Stimulated activated CD4-positive, alpha-beta T cell treated with anti-CD3 and anti-CD28 coated beads, Interleukin-1b, Interleukin-23, amount 100 ng/mL, for 4 hours (primary cell): ENCODE results near the gene AKAP8L.

Experiments
- DNase-seq, 2 donors: peaks; one replicate each; pipeline ENCODE4 v3.0.0-alpha.2; 2020; ENCODE audit warnings: low read depth in 2 of 2

The AKAP8L gene, protein sequence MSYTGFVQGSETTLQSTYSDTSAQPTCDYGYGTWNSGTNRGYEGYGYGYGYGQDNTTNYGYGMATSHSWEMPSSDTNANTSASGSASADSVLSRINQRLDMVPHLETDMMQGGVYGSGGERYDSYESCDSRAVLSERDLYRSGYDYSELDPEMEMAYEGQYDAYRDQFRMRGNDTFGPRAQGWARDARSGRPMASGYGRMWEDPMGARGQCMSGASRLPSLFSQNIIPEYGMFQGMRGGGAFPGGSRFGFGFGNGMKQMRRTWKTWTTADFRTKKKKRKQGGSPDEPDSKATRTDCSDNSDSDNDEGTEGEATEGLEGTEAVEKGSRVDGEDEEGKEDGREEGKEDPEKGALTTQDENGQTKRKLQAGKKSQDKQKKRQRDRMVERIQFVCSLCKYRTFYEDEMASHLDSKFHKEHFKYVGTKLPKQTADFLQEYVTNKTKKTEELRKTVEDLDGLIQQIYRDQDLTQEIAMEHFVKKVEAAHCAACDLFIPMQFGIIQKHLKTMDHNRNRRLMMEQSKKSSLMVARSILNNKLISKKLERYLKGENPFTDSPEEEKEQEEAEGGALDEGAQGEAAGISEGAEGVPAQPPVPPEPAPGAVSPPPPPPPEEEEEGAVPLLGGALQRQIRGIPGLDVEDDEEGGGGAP

DNA sequence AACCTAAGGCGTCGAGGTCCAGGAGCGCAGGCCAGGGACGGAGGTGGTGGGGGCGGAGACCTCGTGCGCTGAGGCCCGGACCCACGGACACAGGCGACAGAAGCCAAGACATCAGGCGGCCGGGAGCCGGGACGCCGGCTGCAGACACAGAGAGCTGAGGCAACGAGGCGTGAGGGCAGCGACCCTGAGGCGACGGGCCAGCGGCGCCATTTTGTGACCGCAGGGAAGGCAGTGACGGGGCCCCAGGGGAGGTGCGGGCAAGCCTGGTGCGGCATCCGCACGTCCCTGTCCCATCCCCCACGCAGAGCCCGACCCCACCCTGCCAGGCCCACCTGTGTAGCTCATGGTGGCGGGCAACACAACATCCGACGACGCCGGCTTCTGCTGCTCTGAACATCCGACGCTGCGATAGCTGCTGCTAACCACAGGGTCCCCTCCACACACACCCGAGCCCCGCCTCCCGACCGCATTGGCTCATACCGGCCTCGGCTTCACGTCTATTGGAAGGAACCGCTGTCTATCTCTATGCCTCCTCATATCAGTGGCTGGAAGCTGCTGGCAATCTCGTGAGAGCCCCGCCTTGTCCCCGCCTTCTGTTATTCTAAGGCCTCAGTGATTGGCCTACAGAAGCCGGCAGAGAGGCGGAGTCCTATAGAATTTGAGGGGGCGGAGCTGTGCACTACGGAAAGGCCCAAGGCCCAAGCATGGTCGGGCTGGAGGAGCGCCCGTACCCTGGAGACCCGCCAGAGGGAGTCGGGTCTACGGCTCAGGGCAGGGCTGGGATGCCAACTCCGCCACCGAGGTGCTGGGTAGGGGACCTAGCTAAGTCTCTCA, at the start of gene AKAP8L:
AKAP8L (minus strand) TSS at position 410 of the 834 bp plus-strand sequence; CDS start at position 345, 65 bp downstream.
- peak; percentile 95 to 96 for DNase-seq

DNA sequence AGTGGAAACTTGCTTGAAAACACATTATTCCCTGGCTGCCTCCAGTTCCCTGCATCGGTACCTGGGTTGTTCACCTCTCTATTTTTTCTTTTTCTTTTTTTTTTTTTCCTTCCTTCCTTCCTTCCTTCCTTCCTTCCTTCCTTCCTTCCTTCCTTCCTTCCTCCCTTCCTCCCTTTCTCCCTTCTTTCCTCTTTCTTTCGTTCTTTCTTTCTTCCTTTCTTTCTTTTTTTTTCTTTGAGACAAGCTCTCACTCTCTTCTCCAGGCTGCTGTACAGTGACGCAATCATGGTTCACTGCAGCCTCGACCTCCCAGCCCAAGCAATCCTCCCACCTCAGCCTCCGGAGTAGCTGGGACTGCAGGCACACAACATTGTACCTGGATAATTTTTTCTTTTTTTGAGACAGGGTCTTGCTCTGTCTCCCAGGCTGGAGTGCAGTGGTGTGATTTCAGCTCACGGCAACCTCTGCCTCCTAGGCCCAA, 49.0 kb upstream of the AKAP8L start:
- DNase-seq: no peak

DNA sequence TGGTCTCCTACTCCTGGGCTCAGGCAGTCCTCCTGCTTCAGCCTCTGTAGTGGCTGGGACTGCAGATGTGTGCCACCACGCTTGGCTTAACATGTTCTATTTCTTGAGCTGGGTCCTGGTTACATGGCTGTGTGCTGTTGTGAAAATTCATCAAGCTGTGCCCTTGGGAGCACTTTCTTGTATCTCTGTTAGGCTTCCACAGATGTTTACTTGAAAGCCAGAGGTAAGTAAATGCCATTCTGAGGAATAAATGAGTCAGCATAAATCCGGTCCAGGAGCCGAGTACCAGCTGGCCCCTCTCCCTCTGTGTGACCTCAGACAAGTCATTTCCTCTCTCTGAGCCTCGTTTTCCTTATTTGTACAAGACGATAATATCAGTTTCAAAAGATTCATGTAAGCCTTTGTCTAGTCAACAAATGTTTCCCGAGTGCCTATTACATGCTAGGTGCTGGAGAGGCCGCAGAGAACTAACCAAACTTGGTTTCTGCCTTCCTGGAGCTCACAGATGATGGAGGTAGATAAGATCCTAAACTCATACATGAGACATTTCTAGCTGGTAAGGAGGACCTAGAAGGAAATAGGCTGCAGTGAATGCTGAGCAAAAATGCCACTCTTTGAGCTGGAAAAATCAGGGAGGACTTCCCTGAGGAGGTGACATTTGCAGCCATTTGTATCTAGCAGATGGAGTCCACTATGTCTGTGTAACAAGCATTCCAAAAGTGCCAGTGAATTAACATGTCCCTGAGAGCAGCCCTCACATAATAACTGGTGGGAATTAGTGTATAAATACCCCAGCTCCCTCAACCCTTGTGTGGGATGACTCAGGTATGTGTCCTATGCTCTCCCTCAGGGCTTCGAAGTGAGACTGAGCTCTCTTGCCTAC, 48.3 kb upstream of the AKAP8L start:
- peak; percentile 32 to 48 for DNase-seq

GRCh38 chr19:15464394-15465385, 45.9 kb upstream of the AKAP8L start, which contains the start of gene RASAL3:
RASAL3 (minus strand) TSS chr19:15464544; CDS start chr19:15464358, 186 bp downstream.
- DNase-seq: peak; percentile 48 to 49

DNA sequence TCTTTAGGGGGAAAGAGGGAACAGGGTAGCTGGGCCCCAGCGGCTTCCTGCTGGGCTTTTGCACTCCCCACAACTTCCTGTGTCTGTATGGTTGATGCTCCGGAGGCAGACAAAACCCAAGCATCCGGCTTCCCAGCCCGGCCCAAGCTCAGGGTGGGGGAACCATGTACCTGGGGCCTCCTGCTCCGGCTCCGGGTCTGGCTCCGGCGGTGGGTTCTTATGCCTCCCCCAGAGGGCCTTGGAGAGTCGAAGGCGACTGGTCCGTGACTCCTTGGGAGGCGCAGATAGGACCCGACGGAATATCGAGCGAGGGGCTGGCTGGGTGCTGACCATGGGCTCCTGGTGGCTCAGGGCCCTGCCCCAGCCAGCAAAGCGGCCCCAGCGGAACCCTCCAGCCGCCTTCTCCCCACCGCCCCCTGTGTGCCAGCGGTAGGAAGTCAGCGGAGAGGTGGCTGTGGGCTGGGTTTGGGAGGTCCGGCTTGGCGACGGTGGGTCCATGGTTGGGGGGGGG, 45.1 kb upstream of the AKAP8L start:
- peak; percentile 55 to 61 for DNase-seq

GRCh38 chr19:15461694-15462093, 42.9 kb upstream of the AKAP8L start:
- no peak for DNase-seq

- DNase-seq: no peak
Observed at GRCh38 chr19:15457701-15458484, 39.1 kb upstream of the AKAP8L start.

- no peak for DNase-seq
Observed at GRCh38 chr19:15456871-15457700, 38.3 kb upstream of the AKAP8L start.

- no peak for DNase-seq
Observed at GRCh38 chr19:15456441-15456840, 37.7 kb upstream of the AKAP8L start.

- DNase-seq: no peak
Observed at GRCh38 chr19:15455996-15456395, 37.2 kb upstream of the AKAP8L start.

GRCh38 chr19:15453906-15454860, 35.4 kb upstream of the AKAP8L start:
- DNase-seq: no peak

DNA sequence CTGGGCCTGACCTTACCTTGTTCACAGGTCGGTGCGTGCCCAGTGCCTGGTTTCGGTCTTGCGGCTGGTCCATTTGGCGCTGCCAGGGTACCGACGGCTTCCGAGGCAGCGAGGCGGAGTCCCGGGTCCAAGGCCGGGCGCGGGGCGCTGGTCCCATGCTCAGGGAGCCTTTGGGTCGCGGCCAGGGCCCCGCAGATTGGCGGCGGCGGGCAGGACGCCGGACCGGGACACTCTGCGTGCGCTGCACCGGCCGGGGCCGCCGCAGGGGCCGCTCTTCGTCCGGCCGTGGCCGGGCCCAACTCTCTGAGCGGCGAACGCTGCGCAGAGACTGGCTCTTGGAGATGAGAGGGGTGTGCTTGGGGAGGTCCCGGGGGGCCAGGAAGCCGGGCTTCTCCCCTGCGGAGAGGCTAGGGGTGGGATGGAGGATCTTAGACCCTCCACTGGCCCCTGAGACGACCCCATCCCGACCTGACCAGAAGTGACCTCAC, 34.3 kb upstream of the AKAP8L start:
- no peak for DNase-seq

GRCh38 chr19:15452111-15453047, 33.6 kb upstream of the AKAP8L start:
- DNase-seq: no peak

GRCh38 chr19:15450528-15450890, 31.7 kb upstream of the AKAP8L start:
- DNase-seq: no peak
